ENCODE measurements around the gene ST6GALNAC5.

ST6GALNAC5 gene

DNA sequence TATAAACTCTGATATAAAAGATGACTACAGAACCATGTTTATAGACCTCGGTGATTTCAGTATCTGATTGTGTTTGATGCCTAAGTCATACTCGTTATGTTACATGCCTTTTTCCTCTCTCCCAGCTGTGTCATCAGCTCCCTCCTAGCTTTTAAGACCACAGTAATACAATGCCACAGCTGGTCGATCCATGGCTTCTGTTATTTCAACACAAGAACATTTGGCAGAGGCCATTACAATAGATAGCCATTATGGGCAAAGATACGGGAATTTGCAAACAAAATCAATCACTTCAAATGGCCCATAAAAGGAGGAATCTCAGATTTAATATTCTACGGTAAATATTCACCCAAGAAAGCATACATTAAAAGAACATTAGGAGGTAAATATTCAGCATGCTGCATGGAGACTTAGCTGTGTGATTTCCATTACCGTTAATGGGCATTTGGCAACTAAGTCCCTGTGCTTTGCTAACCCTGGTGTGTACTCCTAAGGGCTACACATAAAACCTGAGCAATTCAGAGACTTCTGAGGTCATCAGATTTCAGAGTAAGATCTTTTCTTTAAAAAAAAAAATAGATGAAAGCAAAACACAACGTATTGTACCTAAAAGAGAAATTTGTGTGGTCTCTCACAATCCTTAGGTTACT is 198.5 kb downstream of the ST6GALNAC5 start:
- no peak for DNase-seq (ENCODE audit: low read depth)
- TF ChIP-seq, protein P1, sequence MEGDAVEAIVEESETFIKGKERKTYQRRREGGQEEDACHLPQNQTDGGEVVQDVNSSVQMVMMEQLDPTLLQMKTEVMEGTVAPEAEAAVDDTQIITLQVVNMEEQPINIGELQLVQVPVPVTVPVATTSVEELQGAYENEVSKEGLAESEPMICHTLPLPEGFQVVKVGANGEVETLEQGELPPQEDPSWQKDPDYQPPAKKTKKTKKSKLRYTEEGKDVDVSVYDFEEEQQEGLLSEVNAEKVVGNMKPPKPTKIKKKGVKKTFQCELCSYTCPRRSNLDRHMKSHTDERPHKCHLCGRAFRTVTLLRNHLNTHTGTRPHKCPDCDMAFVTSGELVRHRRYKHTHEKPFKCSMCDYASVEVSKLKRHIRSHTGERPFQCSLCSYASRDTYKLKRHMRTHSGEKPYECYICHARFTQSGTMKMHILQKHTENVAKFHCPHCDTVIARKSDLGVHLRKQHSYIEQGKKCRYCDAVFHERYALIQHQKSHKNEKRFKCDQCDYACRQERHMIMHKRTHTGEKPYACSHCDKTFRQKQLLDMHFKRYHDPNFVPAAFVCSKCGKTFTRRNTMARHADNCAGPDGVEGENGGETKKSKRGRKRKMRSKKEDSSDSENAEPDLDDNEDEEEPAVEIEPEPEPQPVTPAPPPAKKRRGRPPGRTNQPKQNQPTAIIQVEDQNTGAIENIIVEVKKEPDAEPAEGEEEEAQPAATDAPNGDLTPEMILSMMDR (IDR thresholded peaks at IDR 0.05; ENCODE audit: control insufficient read depth, insufficient read depth, low read depth, low read length, missing control alignments): no peak

DNA sequence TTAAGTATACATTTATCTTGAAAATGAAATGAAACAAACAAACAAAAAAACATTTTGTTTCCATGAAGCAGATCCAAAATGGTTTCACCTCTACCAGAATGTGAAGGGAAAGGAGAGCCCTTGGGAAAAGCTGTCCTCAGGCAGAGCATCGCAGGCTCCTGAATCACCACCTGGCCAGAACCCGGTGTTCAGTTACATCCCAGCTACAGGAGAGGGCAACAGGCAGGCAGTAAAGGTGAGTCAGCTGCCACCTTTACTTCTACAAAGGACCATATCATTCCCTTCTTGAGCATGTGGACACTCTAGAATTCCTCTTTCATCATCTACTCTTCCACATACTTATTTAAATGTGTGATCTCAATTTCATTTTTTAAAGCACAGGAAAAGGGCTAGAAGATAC is 200.7 kb downstream of the ST6GALNAC5 start:
- TF ChIP-seq, protein P1 (IDR thresholded peaks at IDR 0.05; ENCODE audit: control insufficient read depth, insufficient read depth, low read depth, low read length, missing control alignments): no peak
- H3K4me3 ChIP-seq (ENCODE audit: control insufficient read depth, low read depth, low read length): no peak overlapping the region
- DNase-seq (ENCODE audit: low read depth): no peak

More for the DNA sequence above, 198.5 kb downstream of the ST6GALNAC5 start:
- H3K4me3 ChIP-seq (ENCODE audit: control insufficient read depth, low read depth, low read length): no peak overlapping the region

- no peak overlapping the region for H3K4me3 ChIP-seq (ENCODE audit: control insufficient read depth, low read depth, low read length)
- TF ChIP-seq, protein P1 (IDR thresholded peaks at IDR 0.05; ENCODE audit: control insufficient read depth, insufficient read depth, low read depth, low read length, missing control alignments): no peak
- no peak for DNase-seq (ENCODE audit: low read depth)
These were observed 209.5 kb downstream of the ST6GALNAC5 start for GRCh38 chr1:77076759-77077158.

DNA sequence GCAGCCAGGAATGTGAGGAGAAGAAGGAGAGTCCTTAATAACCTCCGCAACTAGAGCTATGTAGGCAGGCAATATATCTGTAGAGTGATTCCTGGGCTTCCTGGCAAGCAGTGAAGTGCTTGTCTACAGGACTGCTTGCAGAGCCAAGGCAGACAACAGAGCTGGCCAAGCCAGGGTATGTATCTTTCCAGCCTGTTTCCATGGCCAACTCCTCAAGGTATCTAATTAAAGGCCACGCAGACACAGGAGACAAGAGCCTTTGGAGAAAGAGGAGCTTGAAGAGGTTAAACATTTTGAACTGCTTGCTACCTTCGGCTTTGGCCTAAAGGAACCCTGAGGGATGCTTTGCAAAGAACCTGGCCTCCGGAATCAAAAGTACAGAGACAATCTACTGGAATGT is 214.6 kb downstream of the ST6GALNAC5 start:
- no peak for DNase-seq (ENCODE audit: low read depth)
- TF ChIP-seq, protein P1 (IDR thresholded peaks at IDR 0.05; ENCODE audit: control insufficient read depth, insufficient read depth, low read depth, low read length, missing control alignments): no peak
- H3K4me3 ChIP-seq (ENCODE audit: control insufficient read depth, low read depth, low read length): no peak overlapping the region

- no peak for DNase-seq (ENCODE audit: low read depth)
- TF ChIP-seq, protein P1 (IDR thresholded peaks at IDR 0.05; ENCODE audit: control insufficient read depth, insufficient read depth, low read depth, low read length, missing control alignments): no peak
- no peak overlapping the region for H3K4me3 ChIP-seq (ENCODE audit: control insufficient read depth, low read depth, low read length)
These were observed 217.2 kb downstream of the ST6GALNAC5 start for GRCh38 chr1:77084457-77084856.

DNA sequence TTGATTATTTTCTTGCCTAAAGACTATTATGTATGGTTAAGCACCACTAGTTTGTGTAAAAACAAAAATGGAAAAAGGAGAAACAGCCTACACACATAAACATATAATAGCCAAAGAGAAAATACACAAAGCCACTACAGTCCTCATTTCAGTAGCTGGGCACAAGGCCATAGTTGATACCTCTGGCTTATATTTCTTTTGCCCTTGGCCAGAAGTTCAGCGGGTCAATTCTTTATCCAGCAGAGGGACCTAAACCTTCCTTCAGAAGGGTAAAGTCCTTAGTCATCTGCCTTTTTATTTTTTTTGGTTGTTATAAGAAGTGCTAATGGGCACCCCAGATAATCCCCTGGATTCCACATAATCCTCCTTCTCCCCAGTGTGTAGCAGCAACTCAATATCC is 217.8 kb downstream of the ST6GALNAC5 start:
- TF ChIP-seq, protein P1 (IDR thresholded peaks at IDR 0.05; ENCODE audit: control insufficient read depth, insufficient read depth, low read depth, low read length, missing control alignments): no peak
- no peak for DNase-seq (ENCODE audit: low read depth)
- H3K4me3 ChIP-seq (ENCODE audit: control insufficient read depth, low read depth, low read length): no peak overlapping the region
